Upper lobe of left lung (tissue), 6 donors: ENCODE measurements around the gene PXDN. TPM values are rescaled to one million over a fixed set of nuclear protein-coding genes. Genes with fewer than 3 reads are reported as not detected.

Experiments used
- ATAC-seq, 2 donors: fragments of 200-7000 bp; cut with Tn5 transposase; one replicate each; pipeline ENCODE4 v1.9.1; 2022; ENCODE audit warnings: mild to moderate bottlenecking in 2 of 2, moderate library complexity in 2 of 2; ENCODE audit not compliant: low FRiP score in 2 of 2
- DNase-seq, 2 donors: peaks; one replicate each; pipeline ENCODE4 v3.0.0-alpha.2; 2019 to 2020
- H3K27ac ChIP-seq, 4 donors: fragments of 200-600 bp; sonication (generic); one replicate each; pipeline ENCODE4 v1.5.1; 2016 to 2019
- H3K27me3 ChIP-seq, 4 donors: fragments of 200-600 bp; sonication (generic); one replicate each; pipeline ENCODE4 v1.5.1; 2017 to 2019
- H3K36me3 ChIP-seq, 4 donors: fragments of 200-600 bp; sonication (generic); one replicate each; pipeline ENCODE4 v1.5.1; 2016 to 2019
- H3K4me1 ChIP-seq, 4 donors: fragments of 200-600 bp; sonication (generic); one replicate each; pipeline ENCODE4 v1.5.1; 2018 to 2019
- H3K4me3 ChIP-seq, 4 donors: fragments of 200-600 bp; sonication (generic); one replicate each; pipeline ENCODE4 v1.5.1; 2017 to 2019; ENCODE audit warnings: mild to moderate bottlenecking in 2 of 4, moderate library complexity in 1 of 4
- H3K9me3 ChIP-seq, 4 donors: fragments of 200-600 bp; sonication (generic); one replicate each; pipeline ENCODE4 v1.5.1; 2018 to 2019
- CTCF ChIP-seq, 6 experiments: fragments of 450-650 bp in 4 of 6; fragments of 200-600 bp in 2 of 6; sonication (generic) in 2 of 6; IDR thresholded peaks; one replicate each; pipeline ENCODE4 v1.5.1; 2016 to 2019; ENCODE audit warnings: antibody characterized with exemption in 6 of 6
- EP300 ChIP-seq, 4 donors: sonication (generic); formaldehyde crosslinking; IDR thresholded peaks; one replicate each; pipeline ENCODE4 v1.5.1; 2017; ENCODE audit warnings: antibody characterized with exemption in 4 of 4, control low read depth in 2 of 4
- POLR2A ChIP-seq, 4 donors: fragments of 450-650 bp; IDR thresholded peaks; one replicate each; pipeline ENCODE4 v1.5.1; 2016 to 2017; ENCODE audit warnings: antibody characterized with exemption in 4 of 4, mild to moderate bottlenecking in 2 of 4
- POLR2AphosphoS5 ChIP-seq, 2 donors: sonication (generic); formaldehyde crosslinking; IDR thresholded peaks; one replicate each; pipeline ENCODE4 v1.5.1; 2017; ENCODE audit warnings: antibody characterized with exemption in 2 of 2
- WGBS, 2 donors: methylation state at CpG; one replicate each; pipeline ENCODE4 v1.1.5; 2017 to 2018; 5-methylcytosine and 5-hydroxymethylcytosine counted together
- total RNA-seq, 6 donors: library from RNA; depleted of rRNA in 4 of 6; stranded (reverse); fragments of >200 nt in 4 of 6; gene quantifications; one replicate each; pipeline versions ENCODE4 v1.1.0 to v1.2.1, GENCODE V29; 2016 to 2021
- donor health status: DM: no; HTN: no; CAD: no; lungs with moderate emphysema.
- donor health status: DM: no; HTN: yes; CAD: no; lungs with severe emphysema.

PXDN gene
- total RNA-seq, 6 donors from 2014 or later: 20.8 to 65.6 (median 38.5) TPM

- Histone ChIP-seq H3K27ac (peak overlapping the region in 2 of 4 donors; percentile 10 to 13), H3K9me3 (no peaks in the 10 kb centered on the region), H3K4me1 (peaks cover 12 to 30% (median 25%) of the 10 kb centered on the region in 4 donors), H3K36me3 (peaks cover 0 to 22% (median 2%) of the 10 kb centered on the region in 4 donors), H3K4me3 (no peak overlapping the region), H3K27me3 (no peaks in the 10 kb centered on the region)
- 81 to 82% methylated on average over 8 of the region's 8 CpGs for WGBS, 2 donors
- DNase-seq (no peak), ATAC-seq (peak in 1 of 2 donors; percentile 34)
- TF ChIP-seq POLR2AphosphoS5 (IDR thresholded peaks at IDR 0.05): no peak
- TF ChIP-seq POLR2A (IDR thresholded peaks at IDR 0.05): no peak
- TF ChIP-seq CTCF (IDR thresholded peaks at IDR 0.05): no peak
- no peak for TF ChIP-seq EP300 (IDR thresholded peaks at IDR 0.05)
Measured at GRCh38 chr2:1654696-1655374, 89.5 kb downstream of the PXDN start.

- Histone ChIP-seq H3K27ac (peak overlapping the region in 1 of 4 donors; percentile 61), H3K4me1 (peaks cover 12 to 30% (median 25%) of the 10 kb centered on the region in 4 donors), H3K27me3 (no peaks in the 10 kb centered on the region), H3K9me3 (no peaks in the 10 kb centered on the region), H3K36me3 (peaks cover 0 to 24% (median 3%) of the 10 kb centered on the region in 4 donors), H3K4me3 (no peak overlapping the region)
- TF ChIP-seq EP300 (IDR thresholded peaks at IDR 0.05) (no peak), CTCF (IDR thresholded peaks at IDR 0.05) (no peak), POLR2A (IDR thresholded peaks at IDR 0.05) (no peak)
- DNase-seq (no peak), ATAC-seq (peak in 1 of 2 donors; percentile 65)
- WGBS, 2 donors: 84% methylated on average over 14 of the region's 14 CpGs
Measured at GRCh38 chr2:1653956-1654695, 90.2 kb downstream of the PXDN start.

- Histone ChIP-seq H3K4me3 (no peak overlapping the region), H3K9me3 (no peaks in the 10 kb centered on the region), H3K27ac (peak overlapping the region; percentile 35 to 61 (median 57)), H3K27me3 (no peaks in the 10 kb centered on the region), H3K36me3 (peaks cover 0 to 39% (median 17%) of the 10 kb centered on the region in 4 donors), H3K4me1 (peaks cover 12 to 30% (median 25%) of the 10 kb centered on the region in 4 donors)
- DNase-seq: peak in 1 of 2 donors; percentile 31
- 39 to 58% methylated on average over 4 to 9 of the region's 9 CpGs for WGBS, 2 donors
- ATAC-seq: no peak
- TF ChIP-seq POLR2A (IDR thresholded peaks at IDR 0.05) (no peak), POLR2AphosphoS5 (IDR thresholded peaks at IDR 0.05) (no peak), EP300 (IDR thresholded peaks at IDR 0.05) (no peak), CTCF (IDR thresholded peaks at IDR 0.05) (no peak)
Measured at GRCh38 chr2:1652034-1652790, 92.1 kb downstream of the PXDN start.

- Histone ChIP-seq H3K27me3 (no peaks in the 10 kb centered on the region), H3K4me1 (peaks cover 12 to 30% (median 25%) of the 10 kb centered on the region in 4 donors), H3K9me3 (no peaks in the 10 kb centered on the region), H3K4me3 (no peak overlapping the region), H3K27ac (peak overlapping the region in 3 of 4 donors; percentile 35 to 61 (median 60)), H3K36me3 (peaks cover 3 to 43% (median 17%) of the 10 kb centered on the region in 4 donors)
- TF ChIP-seq EP300 (IDR thresholded peaks at IDR 0.05): no peak
- TF ChIP-seq POLR2A (IDR thresholded peaks at IDR 0.05): no peak
- no peak for TF ChIP-seq POLR2AphosphoS5 (IDR thresholded peaks at IDR 0.05)
- no peak for TF ChIP-seq CTCF (IDR thresholded peaks at IDR 0.05)
- 75 to 78% methylated on average over 16 of the region's 16 CpGs for WGBS, 2 donors
- no peak for ATAC-seq
- DNase-seq: peak in 1 of 2 donors; percentile 15
Measured at GRCh38 chr2:1651121-1652033, 92.9 kb downstream of the PXDN start.
